Activated CD4-positive, alpha-beta T cell treated with anti-CD3 and anti-CD28 coated beads for 1 hour (primary cell): ENCODE results near the gene OAT.
"Not testable (repeated sequence)": the region's sequence is repeated elsewhere in the genome, so short reads cannot be mapped to it uniquely, and the experiment has no call there.

Experiments used
- DNase-seq: peaks from one replicate; pipeline ENCODE4 v3.0.0-alpha.2; 2020

Gene OAT

GRCh38 chr10:124446830-124447750, 28.4 kb upstream of the OAT start:
- no peak for DNase-seq

GRCh38 chr10:124441694-124442093, 23.0 kb upstream of the OAT start:
- not testable (repeated sequence) for DNase-seq

DNA sequence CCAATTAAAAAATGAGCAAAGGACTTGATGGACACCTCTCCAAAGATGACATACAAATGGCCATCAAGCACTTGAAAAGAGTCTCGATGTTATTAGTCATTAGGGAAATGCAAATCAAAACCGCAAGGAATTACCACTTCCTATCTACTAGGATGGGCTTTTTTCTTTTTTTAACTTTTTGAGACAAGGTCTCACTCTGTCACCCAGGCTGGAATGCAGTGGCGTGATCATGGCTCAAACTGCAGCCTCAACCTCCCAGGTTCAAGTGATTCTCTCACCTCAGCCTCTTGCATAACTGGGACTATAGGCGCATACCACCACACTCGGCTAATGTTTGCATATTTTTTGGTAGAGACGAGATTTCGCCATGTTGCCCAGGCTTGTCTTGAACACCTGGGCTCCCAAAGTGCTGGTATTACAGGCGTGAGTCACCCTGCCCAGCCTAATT, 17.5 kb upstream of the OAT start:
- DNase-seq = no peak

GRCh38 chr10:124435683-124436082, 17.0 kb upstream of the OAT start:
- not testable (repeated sequence) for DNase-seq

DNA sequence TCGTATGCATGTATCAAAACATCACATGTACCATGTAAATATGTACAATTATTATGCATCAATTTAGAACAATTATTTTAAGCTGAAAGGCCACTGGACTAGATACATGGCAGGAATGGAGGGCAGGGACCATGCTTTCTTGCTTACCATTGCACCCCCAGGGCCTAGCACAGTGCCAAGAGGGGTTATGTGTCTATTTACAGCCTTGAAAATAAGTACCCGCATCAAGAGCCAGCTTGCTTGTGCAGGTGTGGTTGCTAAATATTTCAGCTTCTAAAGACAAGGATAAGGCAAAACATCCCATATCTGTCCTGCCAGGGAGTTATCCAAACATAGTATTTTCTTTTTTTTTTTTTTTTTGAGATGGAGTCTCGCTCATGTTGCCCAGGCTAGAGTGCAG, 14.7 kb upstream of the OAT start:
- no peak for DNase-seq

DNA sequence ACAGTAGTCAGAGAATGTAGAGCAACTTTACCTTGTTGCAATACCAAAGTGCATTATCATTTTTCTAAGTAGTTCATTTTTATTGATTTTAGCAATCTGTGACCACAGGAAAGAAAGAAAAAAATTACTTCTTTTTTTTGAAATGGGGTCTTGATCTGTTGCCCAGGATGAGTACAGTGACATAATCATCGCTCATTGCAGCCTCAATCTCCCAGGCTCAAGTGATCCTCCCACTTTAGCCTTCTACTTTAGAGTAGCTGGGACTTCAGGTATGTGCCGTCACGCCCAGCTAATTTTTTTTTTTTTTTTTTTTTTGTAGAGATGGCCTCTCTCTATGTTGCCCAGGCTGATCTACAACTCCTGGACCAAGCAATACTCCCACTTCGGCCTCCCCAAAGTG, 11.4 kb upstream of the OAT start:
- no peak for DNase-seq

DNA sequence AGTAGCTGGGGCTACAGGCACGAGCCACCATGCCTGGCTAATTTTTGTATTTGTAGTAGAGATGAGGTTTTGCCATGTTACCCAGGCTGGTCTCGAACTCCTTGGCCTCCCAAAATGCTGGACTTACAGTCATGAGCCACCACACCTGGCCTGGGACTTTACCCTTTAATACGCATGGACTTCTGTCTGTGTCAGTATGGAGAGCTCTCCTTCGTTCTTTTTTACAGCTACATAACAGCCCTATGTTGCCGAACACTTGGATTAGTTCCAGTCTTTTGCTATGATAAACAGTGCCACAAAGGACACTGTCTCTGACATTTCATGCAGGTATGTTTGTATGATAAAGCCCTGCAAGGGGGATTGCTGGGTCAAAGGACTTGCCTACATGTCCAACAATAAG, 10.9 kb upstream of the OAT start:
- no peak for DNase-seq

- DNase-seq = no peak
Measured at GRCh38 chr10:124428207-124428777, 9.6 kb upstream of the OAT start.

DNA sequence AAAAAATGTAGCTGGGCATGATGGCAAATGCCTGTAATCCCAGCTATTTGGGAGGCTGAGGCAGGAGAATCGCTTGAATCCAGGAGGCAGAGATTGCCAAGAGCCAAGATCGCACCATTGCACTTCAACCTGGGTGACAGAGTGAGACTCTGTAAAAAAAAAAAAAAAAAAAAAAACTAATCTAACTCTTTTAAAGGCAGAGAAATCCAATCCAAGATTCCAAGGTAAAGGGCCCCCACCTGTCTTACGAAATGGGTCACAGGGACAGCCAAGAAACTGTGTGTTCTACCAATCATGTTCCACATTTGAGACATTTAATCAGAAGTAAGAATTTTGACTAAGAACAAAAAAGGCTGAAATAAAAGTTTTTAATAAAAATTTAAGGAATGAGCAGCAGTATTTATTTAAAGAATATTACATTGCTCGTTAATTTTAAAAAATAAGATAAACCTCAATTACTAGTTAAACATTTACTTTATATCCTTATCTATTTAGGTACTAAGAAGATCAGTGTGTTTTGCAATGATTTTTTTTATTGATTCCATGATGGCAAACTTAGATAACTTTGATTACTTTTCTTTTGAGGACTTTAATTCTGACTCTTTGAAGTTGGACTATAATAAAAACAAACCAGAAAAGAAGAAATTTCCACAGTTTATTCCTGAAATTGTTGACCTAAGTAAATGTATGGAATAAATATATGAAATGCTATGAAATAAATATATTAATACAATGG, 6.7 kb upstream of the OAT start:
- DNase-seq = no peak

GRCh38 chr10:124423813-124424212, 5.1 kb upstream of the OAT start:
- DNase-seq = no peak

DNA sequence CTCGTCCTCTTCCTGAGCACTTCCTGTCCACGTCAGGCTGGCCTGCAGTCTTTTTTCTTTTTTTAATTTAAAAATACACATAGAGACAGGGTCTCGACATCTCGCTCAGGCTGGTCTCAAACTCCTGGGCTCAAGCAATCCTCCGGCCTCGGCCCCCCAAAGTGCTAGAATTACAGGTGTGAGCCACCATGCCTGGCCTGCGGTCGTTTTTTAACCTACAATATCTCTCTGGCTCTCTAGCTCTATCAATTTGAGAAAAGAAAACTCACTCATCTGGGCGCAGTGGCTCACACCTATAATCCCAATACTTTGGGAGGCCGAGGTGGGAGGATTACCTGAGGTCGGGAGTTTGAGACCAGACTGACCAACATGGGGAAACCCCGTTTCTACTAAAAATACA, 4.0 kb upstream of the OAT start:
- no peak for DNase-seq

GRCh38 chr10:124420254-124420653, 1.5 kb upstream of the OAT start:
- DNase-seq = no peak

GRCh38 chr10:124419635-124420034, 912 bp upstream of the OAT start:
- DNase-seq = no peak

GRCh38 chr10:124417895-124418725, 613 bp downstream of the OAT start:
- peak; percentile 20 for DNase-seq

GRCh38 chr10:124416733-124417132, 2.0 kb downstream of the OAT start:
- no peak for DNase-seq

DNA sequence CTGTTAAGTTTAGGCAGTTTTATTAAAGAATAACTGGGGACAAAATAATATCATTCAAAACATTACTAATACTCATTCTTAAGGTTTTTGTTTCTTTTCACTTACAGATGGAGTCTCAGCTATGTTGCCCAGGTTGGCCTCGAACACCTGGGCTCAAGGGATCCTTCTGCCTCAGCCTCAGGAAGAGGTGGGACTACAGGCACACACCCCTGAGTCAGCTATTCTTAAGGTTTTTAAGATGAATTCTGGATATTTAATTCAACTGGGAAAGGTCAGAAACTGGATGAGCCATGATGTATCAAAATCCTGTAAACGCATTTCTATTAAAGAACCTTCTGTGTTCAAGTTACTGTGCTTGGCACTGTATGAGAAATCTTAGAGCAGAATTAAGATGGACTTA, 3.5 kb downstream of the OAT start:
- no peak for DNase-seq

DNA sequence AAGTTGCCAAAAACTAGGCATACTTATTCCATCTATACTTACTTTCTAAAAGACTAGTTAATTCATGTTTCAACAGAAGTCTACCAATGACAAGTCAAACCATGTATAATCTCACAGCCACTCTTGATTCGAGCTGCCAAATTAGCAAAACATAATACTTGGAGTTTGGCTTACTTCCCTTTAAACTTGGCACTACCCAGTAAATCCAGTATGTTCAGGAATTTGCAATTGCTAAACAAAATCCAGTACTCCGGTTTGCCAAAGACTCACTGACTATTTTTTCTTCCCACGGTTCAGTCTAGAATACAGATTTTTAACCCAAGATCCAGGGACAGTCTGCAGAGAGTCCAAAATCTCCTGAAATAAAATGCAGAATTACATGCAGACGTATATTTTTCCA, 4.6 kb downstream of the OAT start:
- no peak for DNase-seq

- DNase-seq = no peak
Measured at GRCh38 chr10:124409696-124410095, 9.0 kb downstream of the OAT start.

- no peak for DNase-seq
Measured at GRCh38 chr10:124408357-124408756, 10.4 kb downstream of the OAT start.

DNA sequence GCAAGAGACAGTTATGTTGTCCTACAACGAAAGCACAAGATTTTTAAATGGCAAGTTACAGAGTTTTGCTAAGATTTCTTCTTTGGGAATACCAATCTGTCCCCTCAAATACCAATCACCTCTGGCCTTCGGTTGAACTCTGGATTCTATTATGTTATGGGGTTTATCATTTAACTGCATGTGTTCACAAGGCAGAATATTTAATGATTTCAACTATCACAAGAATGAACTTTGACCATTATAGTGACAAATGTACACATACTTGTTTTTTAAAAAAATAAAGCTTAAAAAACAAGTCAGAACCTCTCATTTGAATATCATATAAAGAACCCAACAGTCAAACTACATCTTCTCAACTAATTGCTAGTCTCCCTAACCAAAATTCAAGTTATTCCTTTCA, 11.3 kb downstream of the OAT start:
- DNase-seq = no peak

DNA sequence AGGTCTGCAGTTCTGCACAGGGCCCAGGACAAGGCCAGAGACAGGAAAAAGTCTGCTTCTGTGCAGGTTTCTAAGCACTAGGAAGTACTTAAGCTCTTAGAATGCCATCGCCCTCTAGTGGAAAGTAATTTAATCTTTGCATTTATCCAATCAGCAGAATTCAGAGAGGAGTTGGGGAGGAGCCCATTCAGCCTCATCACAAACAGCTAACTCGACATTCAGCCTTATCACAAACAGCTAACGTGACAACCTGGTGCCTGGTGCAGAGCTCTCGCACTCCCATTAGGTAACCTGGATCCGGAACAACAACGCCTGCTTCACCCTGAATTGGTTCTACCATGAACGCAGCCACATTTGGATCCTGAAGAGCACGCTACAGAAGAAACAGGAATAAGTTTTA, 15.2 kb downstream of the OAT start:
- DNase-seq = no peak

DNA sequence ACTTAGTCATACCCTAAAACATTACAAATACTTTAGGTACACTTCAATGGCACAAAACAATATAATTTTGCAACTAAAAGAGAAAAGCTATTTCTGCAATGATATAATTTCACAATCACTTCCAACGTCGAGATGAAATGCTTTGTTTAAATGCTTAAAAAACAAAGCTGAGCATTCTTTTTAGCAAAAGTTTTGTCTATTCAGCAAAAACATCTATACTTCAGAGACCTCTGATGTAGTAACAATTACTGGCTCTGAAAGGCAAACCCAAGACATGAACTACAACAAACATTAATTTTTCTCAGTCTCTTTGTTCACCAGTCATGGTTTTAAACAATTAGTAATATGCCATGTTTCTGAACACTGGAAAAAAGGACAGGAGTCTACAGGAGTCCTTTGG, 16.4 kb downstream of the OAT start:
- DNase-seq = no peak

DNA sequence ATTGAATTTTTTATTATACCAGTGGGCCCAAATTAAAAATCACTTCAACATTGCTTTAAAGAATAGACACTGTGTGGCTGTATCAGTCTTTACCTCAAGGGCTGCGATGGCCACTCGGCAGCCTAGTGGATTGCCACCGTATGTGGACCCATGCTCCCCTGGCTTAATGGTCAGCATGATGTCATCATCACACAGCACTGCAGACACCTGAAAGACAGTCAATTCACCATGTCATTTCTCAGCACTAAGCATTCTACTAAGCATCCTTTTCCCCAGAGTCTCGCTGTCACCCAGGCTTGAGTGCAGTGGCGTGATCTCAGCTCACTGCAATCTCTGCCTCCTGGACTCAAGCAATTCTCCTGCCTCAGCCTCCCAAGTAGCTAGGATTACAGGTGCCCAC, 17.1 kb downstream of the OAT start:
- no peak for DNase-seq
